ENCODE results near the gene CELSR1.

Gene CELSR1

DNA sequence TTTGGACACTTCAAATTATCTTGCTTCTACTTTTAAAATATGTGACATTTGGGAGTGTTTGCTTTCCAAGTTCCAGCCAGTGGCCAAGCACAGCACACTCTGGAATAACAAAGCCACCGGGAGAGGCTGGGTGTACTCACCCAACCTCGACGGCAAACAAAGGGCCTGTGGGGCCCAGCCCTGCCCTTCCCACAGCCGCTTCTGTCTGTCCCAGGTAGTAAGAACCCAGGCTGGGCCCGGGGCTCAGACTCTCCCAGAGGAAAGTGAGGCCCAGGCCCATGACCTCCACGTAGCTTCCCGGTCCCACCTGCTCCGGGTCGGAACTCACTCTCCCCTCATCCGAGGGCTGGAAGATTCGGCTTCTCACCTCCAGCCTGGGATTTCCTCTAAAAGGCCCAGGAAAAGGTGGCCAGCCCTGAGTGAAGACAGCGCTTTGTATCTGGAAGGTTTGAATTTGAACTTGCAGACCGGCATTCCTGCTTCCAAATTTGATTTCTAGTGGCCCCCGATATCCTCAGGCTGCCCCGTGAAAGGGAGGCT lies 93.5 kb downstream of the CELSR1 start:
- DNase-seq (ENCODE audit: low spot score): no peak

DNA sequence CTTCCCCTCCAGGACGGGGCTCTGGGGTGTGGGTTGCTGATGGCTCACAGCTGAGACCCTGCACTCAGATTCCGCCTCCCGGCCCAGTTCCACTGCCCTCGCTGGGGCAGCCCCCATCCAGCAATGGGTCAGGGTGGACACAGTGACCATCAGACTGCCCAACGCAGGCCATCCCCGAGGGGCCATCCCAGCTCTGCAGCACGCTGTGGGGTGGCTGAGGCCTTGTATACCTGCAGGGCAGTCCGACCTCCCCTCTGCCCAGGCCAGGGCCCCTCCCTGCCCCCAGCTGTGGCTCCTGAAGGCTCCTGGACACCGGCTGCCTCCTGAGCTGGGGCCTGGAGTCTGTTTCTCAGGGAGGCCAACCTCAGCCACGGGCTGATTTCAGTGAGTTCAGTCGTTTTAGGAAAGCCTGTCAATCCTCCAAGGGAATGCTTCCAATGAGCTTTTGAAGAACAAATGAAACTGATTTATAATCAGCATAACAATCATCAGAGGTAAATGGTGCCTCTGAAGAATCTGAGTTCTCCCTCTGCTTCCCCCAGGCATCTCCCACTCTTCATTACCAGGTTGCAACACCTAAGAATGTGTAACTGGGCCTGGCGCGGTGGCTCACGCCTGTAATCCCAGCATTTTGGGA lies 95.1 kb downstream of the CELSR1 start:
- DNase-seq (ENCODE audit: low spot score): no peak

DNA sequence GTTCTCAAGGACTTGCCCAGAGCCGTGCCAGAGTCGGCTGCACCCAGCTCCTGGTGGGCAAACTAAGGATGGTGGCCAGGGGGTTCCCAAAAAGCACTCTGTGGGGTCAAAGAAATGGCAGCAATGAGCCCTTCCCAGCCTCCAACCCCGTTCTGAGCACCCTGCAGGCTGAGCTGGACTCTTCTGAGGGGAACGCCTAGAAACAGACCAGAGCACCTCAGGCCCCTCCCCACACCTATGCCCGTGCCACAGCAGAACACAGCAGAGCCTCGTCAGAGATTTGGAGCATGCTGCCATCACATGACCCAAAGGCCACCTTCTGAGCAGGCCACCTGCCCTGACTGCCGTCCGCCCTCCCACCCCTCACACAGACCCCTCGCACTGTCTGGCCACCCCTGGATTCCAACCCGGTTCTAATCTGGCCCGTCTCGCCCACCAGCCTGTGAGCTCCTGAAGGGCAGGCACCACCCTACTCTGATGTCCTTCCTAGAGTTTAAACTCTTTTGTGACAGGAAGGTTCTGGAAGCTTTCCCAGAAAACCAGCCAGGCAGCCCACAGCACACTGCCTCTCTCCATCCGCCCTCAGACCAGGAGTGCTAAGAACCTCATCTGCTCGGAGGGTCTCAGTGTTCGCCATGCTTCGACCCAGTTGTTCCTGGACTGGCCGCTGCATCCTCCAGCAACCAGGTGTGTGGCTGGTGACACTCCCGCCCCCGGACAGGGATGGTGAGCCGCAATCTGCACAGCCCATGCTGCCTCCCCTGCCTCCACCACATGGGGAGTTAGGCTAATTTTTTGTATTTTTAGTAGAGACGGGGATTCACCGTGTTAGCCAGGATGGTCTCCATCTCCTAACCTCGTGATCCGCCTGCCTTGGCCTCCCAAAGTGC lies 97.6 kb downstream of the CELSR1 start:
- DNase-seq (ENCODE audit: low spot score): no peak

DNA sequence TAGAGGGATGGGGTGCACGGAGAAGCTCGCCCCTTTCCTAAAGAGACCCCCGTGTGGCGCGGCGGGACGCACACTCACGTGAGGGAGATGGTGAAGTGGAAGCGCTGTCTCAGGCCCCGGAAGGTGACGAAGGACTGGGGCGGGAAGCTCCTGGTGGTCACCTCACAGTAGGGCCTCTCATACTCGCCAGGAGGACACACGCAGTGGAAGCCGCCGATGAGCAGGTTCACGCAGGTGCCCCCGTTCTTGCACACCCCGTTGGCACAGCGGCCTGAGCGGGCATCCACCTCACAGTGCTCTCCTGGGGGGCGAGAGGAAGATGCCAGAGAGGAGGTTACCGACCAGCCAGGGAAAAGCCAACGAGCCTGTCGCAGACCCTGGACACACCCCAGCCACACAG lies 98.3 kb downstream of the CELSR1 start:
- no peak for DNase-seq (ENCODE audit: low spot score)

DNA sequence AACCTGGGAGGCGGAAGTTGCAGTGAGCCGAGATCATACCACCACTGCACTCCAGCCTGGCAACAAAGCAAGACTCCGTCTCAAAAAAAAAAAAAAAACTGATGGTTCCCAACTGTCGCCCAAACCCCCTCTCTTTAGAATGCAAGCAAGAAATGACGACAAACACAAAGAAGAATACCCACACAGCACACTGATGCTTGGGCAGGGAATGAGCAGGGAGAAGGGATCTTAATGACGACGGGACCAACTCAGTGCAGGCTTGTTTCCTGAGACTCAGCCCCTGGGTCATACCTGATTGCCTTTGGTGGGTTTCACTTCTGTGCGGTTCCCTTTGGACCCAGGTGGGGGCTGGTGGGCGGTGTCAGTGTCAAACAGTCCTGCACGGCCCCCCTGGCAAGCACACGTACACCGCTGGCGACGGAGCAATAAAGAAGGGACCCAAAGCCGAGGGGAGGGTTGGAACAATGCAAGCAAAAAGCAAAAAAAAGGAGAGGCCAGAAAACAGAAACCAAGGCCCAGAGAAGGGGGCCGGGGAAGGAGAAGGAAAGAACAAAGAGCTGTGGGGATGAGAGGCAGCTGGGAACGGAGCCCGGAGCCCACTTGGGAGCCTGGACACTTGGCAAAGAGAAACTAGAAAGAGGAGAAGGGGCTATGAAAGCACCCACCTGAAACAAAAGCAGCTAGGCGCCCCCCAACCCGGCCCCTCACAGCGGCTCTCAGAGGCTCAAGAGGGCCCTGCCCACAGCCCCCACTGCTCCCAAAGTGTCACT lies 99.6 kb downstream of the CELSR1 start:
- DNase-seq (ENCODE audit: low spot score): no peak

DNA sequence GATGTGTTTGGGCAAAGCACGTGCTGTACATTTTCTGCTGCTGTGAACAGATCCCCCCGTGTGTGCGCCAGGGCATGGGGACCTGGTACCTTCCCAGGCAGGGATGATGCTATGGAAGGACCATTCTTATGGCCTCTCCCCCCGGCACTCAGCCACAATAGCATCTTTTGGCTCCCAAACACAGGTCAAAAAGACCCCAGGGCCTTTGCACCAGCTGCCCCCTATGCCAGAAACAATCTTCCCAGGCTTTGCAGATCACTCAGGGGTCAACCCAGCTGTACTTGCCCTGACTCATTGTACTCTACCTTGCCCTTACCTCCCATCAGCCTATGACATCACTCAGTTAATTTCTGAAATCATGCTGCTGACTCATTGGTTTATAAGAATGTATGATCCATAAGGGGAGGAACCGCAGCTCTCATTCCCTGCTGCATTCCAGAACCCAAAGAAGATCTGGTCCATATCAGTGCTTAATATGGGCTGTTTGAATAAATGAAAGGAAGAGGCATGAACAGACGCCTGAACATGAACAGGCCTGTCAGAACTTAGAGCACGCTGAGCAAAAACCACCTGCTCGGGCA lies 100.7 kb downstream of the CELSR1 start:
- no peak for DNase-seq (ENCODE audit: low spot score)

DNA sequence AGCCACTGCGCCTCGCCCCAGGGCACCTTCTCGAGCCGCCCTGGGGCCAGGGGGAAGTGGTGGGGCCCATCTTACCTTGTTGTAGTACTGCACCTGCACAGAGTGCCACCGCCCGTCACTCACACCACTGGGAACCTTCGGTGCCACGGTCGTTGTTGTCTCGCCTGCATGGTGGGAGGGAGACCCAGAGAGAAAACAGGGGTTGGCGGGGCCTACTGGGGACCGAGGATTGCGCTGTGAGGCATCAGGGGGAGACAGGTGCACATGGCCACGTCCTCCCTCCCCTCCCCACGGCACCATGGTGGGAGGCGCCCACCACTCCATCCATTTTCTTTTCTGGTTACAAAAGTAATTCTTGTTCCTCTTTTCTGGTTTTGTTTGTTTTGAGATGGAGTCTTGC lies 104.1 kb downstream of the CELSR1 start:
- no peak for DNase-seq (ENCODE audit: low spot score)

DNA sequence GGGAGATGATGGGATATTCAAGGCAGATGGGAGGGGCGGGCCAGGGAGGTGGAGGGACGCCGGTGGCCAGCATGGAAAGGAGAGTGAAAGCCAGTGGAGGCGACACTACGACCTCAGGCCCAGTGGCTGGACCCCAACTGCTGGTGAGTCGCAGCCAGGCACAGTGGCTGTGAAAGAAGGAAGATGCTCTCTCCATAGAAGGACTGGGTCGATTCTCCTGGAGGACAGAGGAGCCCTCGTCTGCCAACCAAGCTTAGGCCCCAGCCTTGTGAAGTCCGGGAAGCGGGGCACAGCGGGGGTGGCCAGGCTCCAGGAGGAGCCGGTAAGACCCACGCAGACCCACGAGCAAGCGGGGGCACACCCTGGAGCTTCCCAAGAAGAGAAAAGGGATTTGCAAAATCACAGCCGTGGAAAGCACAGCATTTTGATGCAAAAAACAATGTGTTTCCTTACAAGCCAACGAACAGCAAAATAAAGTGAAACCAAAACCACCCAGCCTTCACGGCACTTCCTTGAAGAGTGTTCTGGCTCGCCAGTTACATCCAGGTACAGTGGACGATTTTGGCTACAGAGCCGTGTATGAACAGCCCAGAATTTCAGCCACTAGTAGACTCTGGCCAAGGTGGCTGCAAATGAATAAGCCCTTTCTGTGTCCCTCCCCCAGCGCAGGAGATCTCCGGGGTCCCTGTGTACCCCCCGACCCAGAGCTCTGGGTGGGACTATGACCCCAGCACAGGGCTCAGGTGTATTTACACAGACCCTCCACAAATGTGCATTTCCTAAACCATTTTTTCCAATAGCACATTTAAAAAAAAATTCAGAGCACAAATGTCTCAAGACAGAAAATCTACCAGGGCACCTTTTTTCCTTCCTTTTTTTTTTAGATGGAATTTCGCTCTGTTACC lies 105.0 kb downstream of the CELSR1 start:
- DNase-seq (ENCODE audit: low spot score): no peak

DNA sequence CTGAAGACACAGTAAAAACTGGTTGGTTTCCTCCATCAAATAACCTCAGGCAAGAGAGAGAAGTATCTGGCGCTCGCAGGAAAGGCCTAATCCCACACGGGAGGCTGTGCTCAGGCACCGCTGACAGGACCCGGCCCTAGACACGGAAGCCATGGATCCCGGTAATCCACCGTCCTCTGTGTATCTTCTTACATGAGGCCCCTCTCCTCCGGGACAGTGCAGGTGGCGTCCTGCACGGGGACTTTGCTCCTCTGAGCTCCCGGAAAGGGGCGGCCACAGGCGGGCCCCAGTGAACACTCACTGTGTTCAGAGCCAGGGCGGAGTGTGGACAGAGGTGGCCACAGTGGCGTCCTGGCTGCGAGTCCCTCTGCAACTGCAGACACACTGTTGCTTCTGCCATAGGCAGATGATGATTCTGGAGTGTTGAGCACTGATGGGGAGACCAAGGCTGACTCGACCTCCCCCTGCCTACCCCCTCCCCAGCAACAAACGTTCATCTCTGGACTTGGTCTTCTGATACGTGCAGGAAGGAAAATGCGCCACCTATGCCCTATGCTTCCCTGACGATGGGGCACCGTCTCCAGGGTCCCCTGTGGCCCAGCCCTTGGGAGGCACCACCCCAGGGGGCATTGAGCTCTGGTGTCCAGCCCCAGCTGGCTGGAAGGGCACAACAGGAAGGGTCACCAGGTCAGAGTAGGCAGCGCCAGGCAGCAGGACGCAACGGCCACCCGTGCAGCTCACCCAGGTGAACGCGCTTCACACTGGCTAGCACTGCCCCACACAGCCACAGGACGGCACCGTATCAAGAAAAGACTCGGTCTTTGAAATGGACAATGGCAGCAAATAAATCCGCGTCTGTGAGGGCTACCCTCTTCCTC lies 106.2 kb downstream of the CELSR1 start:
- DNase-seq (ENCODE audit: low spot score): no peak

DNA sequence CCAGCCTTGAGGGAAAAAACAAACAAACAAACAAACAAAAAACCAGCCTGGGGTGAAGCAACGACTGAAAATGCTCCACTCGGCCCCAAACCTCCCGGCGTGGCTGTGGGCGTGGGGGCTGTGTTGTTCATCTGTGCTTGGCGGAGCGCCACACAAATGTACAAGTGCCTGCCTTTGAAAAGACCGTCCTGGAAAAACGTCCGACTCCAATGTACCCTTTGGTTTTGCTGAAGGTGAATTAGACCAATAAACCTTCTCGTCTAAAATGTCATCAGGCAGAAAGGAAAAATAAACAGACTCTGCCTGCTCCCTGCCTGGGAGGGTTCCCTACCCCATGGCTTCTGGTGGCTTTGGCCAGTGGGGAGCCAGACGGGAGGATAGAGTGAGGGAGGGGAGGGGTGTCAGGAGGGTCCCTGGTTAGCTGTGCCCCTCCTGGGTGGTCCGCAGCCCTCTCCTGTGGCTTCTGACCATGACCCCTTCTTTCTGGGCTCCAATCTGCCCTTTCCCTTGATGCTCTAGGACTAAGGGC lies 108.0 kb downstream of the CELSR1 start:
- no peak for DNase-seq (ENCODE audit: low spot score)

DNA sequence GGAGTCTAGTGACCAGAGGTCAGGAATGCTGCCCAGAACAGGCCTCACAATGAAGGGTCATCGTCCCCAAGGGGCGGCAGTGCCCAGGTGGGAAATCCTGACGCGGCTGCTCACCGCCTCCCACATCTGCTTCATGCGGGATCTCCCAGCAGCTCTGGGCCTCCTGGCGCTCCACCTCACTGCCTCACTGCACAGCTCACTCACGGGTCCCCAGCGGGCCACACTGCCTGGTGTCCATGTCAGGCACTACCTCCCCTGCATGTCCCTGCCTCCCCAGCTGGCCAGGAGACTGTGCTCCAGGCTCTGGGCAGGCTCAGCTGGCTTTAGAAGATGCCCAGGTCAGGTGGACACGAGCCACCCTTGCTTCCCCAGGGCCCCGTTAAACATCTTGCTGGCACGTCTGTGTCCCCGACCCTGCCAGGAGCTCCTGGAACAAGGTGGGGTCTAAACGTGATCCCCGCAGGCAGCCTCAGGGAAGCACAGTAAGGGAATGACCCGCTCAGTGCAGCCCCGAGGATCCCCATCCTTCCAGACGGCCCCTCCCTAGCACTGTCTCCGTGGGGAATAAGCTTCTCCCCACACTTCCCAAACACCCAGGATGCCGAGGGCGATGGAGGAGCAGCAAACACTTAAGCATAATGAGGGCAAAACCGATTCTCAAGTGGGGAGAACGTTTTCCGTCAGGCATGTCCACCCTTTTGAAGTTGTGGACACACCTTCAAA lies 108.7 kb downstream of the CELSR1 start:
- no peak for DNase-seq (ENCODE audit: low spot score)

DNA sequence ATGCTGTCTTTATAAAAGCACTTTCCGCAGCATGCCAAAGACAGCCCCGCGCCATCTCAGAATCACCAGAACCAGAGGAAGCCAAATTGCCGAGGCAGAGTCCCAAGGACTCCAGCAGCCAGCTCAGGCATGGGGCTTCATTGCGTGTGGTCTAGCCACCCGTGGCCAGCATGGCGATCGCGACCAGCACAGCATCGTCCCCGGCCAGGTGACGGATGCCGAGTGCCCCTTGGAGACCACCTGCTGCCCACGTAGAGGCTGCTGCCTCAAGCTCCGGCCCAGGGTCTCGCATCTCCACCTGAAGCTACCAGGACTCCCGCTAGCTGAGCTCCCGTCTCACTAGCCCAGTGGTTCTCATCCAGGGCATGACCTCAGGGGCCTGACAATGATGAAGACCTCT lies 109.2 kb downstream of the CELSR1 start:
- DNase-seq (ENCODE audit: low spot score): no peak

DNA sequence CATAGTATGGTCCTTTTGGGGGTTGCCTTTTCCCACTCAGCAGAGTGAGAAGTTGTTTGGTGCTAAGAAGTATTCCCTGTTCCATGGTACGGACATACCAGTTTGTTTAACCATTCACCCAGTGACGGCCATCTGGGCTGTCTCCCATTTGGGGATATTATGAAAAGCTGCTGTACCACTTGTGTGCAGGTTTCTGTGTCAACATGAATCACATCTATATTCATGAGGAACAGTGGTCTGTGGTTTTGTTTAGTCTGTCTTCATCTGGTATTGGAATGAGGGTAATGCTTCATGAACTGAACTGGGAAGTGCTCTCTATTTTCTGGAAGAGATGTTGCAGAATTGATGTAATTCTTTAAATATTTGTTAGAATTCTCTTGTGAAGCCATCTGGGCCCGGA lies 112.4 kb downstream of the CELSR1 start:
- no peak for DNase-seq (ENCODE audit: low spot score)

DNA sequence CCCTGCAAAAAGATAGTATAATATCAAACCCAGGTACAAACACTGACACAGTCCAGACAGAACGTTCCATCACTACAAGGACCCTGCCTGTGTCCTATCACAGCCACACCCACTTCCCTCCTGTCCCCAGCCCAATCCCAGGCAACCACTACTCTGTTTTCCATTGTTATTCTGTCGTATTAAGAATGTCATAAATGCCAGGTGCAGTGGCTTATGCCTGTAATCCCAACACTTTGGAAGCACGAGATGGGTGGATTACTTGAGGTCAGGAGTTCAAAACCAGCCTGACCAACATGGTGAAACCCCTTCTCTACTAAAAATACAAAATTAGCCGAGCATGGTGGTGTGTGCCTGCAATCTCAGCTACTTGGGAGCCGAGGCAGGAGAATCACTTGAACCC lies 112.9 kb downstream of the CELSR1 start:
- no peak for DNase-seq (ENCODE audit: low spot score)

DNA sequence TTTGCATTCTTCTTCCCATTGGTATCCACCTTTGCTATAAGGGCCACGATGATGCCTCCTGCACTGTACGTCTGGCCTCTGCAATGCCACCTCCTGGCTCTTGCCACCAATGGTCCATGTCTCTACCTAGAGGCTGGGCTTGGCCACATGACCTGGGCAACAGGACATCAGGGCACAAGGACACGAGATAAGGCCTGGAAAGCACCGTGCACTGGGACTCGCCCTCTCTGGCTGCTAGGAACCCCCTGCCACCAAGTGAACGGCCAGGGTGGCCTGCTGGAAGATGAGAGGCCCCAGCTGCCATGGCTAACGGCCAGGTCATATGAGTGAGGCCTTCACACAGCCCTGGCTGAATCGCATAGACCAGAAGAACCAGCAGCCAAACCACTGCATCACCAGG lies 114.5 kb downstream of the CELSR1 start:
- DNase-seq (ENCODE audit: low spot score): no peak

DNA sequence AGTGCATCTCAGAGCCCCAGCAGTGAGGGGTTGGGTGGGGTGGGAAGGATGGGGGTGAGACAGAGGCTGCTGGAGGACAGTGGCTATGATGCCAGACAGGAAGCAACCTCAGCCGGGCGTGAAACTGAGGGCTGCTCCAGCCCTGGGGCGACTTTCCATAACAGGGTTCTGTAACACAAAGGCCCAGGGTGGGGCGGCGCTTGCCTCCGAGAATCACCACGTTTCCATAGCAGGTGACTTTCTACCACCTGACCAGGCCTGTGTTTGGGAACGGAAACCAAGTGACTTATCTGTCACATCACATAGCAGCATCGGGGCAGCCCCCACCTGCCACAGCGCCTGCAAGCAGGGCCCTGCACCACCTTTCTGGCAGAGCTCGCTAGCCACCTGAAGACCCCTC lies 116.2 kb downstream of the CELSR1 start:
- DNase-seq (ENCODE audit: low spot score): no peak

DNA sequence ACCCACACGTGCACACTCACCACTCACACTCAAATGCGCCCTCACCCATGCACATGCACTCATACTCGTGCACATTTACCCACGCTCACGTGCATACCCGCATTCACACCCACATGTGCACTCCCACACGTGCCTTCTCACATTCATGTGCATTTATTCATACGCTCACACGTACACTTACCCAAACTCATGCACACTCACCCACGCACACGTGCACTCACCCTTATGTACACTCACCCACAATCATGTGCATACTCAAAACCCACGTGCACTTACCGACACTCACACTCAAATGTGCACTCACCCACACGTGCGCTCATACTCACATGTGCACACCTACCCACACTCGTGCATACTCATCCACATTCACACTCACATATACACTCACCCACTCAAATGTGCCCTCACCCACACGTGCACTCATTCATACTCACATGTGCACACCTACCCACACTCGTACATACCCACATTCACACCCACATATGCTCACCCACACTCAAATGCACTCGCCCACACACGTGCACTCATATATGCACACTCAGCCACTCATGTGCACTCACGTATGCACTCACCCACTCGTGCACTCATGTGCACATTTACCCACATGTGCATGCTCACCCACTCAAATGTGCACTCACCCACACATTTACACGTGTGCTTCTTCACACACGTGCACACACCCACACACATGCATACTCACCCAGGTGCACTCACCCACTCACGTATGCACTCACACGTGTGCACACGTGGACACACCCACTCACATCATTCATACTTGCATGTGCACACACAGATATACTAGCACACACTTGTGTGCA lies 117.5 kb downstream of the CELSR1 start:
- no peak for DNase-seq (ENCODE audit: low spot score)

DNA sequence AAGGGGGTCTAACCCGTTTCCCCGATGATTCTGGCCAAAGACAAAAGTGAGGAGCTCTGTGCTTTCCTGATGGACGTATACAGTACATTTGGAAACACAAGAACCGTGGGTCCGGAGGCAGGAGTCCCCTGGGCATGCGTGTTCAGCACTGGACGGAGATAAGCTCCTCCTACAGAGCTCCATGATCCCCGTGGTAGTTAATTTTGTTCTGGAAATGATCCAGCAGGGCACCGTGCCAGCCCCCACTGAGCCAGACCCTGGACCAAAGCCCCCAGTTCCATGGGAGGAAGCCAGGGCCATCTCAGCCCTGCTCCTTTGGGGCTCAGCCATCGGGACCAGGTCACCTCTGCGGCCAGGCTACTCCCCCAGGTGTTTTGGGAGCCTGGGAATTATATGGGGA lies 118.6 kb downstream of the CELSR1 start:
- DNase-seq (ENCODE audit: low spot score): no peak

Data from hematopoietic multipotent progenitor cell treated with erythropoietin and hydrocortisone succinate and interleukin-3 and kit ligand, for 17 days (in vitro differentiated cells).